SK-N-SH treated with all-trans-retinoic acid at 6 μM for 48 hours (cell line): ENCODE measurements around the gene WBP4.
A peak's percentile ranks its signal among the peaks of the same experiment; 100 is the strongest.

Source experiments
- ATAC-seq: fragments of 200-7000 bp; cut with Tn5 transposase; 3 replicates; pipeline ENCODE4 v1.9.1; 2020; ENCODE audit warnings: mild to moderate bottlenecking, moderate library complexity
- ARNTL ChIP-seq: fragments of 450-650 bp; formaldehyde crosslinking; IDR thresholded peaks from 2 replicates; pipeline ENCODE4 v1.5.0; 2020; ENCODE audit warnings: low read depth, mild to moderate bottlenecking, moderate library complexity, borderline replicate concordance
- BACH2 ChIP-seq: fragments of 250-450 bp; sonication (Bioruptor Pico); IDR thresholded peaks from 2 replicates; pipeline ENCODE4 v1.9.0; 2021; ENCODE audit warnings: mild to moderate bottlenecking, borderline replicate concordance
- CSDC2 ChIP-seq: fragments of 250-450 bp; sonication (Bioruptor Pico); IDR thresholded peaks from 2 replicates; pipeline ENCODE4 v1.5.0; 2020; ENCODE audit warnings: mild to moderate bottlenecking, moderate library complexity
- CSRNP3 ChIP-seq: fragments of 250-450 bp; sonication (Bioruptor Pico); IDR thresholded peaks from 2 replicates; pipeline ENCODE4 v1.5.1; 2021; ENCODE audit warnings: mild to moderate bottlenecking, moderate library complexity
- ESRRG ChIP-seq: fragments of 250-450 bp; sonication (Bioruptor Pico); IDR thresholded peaks from 2 replicates; pipeline ENCODE4 v1.6.1; 2021; ENCODE audit warnings: mild to moderate bottlenecking
- GLIS3 ChIP-seq: fragments of 250-450 bp; sonication (Bioruptor Pico); IDR thresholded peaks from 2 replicates; pipeline ENCODE4 v1.5.0; 2020; ENCODE audit warnings: mild to moderate bottlenecking, moderate library complexity
- ISL1 ChIP-seq: fragments of 250-450 bp; sonication (Bioruptor Pico); IDR thresholded peaks from 2 replicates; pipeline ENCODE4 v2.1.2; 2022; ENCODE audit warnings: mild to moderate bottlenecking, moderate library complexity
- OSR1 ChIP-seq: fragments of 250-450 bp; sonication (Bioruptor Pico); IDR thresholded peaks from 2 replicates; pipeline ENCODE4 v1.8.0; 2022; ENCODE audit warnings: moderate library complexity, mild to moderate bottlenecking, inconsistent platforms
- PPARA ChIP-seq: fragments of 250-450 bp; sonication (Bioruptor Pico); IDR thresholded peaks from 2 replicates; pipeline ENCODE4 v1.5.0; 2020; ENCODE audit warnings: mild to moderate bottlenecking, borderline replicate concordance
- RARB ChIP-seq: fragments of 250-450 bp; sonication (Bioruptor Pico); IDR thresholded peaks from 2 replicates; pipeline ENCODE4 v1.8.0; 2021; ENCODE audit warnings: mild to moderate bottlenecking, moderate library complexity
- SNAI2 ChIP-seq: fragments of 250-450 bp; sonication (Bioruptor Pico); IDR thresholded peaks from 2 replicates; pipeline ENCODE4 v1.5.0; 2020; ENCODE audit warnings: mild to moderate bottlenecking, moderate library complexity
- TCF4 ChIP-seq: fragments of 250-450 bp; sonication (Bioruptor Pico); IDR thresholded peaks from 2 replicates; pipeline ENCODE4 v1.8.0; 2021; ENCODE audit warnings: mild to moderate bottlenecking, moderate library complexity, borderline replicate concordance
- TSHZ2 ChIP-seq: fragments of 250-450 bp; sonication (Bioruptor Pico); IDR thresholded peaks from 2 replicates; pipeline ENCODE4 v1.5.0; 2020; ENCODE audit warnings: mild to moderate bottlenecking, moderate library complexity
- ZC3H10 ChIP-seq: fragments of 250-450 bp; sonication (Bioruptor Pico); IDR thresholded peaks from 2 replicates; pipeline ENCODE4 v1.5.1; 2021; ENCODE audit warnings: mild to moderate bottlenecking, moderate library complexity
- ZFP30 ChIP-seq: fragments of 450-650 bp; formaldehyde crosslinking; IDR thresholded peaks from 2 replicates; pipeline ENCODE4 v1.5.0; 2022; ENCODE audit warnings: mild to moderate bottlenecking, moderate library complexity
- ZNF565 ChIP-seq: fragments of 450-650 bp; formaldehyde crosslinking; conservative IDR thresholded peaks from 2 replicates; pipeline ENCODE4 v1.5.0; 2020; ENCODE audit warnings: low read depth, mild to moderate bottlenecking, moderate library complexity
- ZNF70 ChIP-seq: fragments of 450-650 bp; formaldehyde crosslinking; IDR thresholded peaks from 2 replicates; pipeline ENCODE4 v1.5.0; 2020; ENCODE audit warnings: mild to moderate bottlenecking, moderate library complexity
- TF ChIP-seq, protein P1 (sequence below): fragments of 250-450 bp; sonication (Bioruptor Pico); IDR thresholded peaks from 2 replicates; pipeline ENCODE4 v1.8.0; 2021; ENCODE audit warnings: low read depth, mild to moderate bottlenecking, moderate library complexity, borderline replicate concordance
- TF ChIP-seq, protein P2 (sequence below): fragments of 250-450 bp; sonication (Bioruptor Pico); IDR thresholded peaks from 2 replicates; pipeline ENCODE4 v1.8.0; 2020; ENCODE audit warnings: mild to moderate bottlenecking, moderate library complexity, borderline replicate concordance

Gene WBP4

DNA sequence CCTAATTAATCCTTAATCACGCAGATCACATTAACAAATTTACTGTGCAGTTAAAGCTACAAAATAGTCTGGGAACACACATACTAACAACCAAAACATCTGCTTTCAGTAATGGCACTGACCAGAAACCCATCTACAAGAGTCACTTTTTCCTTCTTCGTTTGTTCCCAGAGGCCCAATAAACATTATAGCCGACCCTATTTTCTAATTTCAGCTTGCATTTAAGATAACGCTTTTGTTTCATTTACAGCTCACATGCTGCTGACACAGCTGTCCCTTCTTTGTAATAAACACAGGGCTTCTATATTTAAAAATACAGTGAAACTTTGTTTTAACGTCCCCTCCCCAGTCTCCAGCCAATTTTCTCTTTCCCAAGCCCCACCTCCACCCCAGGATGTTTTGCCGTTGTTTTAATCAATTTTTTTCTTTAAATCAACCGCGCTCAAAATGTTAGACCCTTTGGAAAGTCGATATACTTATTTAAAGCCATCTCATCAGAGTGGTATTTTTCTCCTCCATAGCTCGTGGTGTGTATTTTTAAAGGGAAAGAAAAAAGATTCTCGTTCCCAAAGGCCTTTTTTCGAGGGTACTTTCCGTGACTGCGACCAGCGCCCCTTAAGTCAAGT, 1.7 kb upstream of the WBP4 start (continued):
- TF ChIP-seq, protein P1, sequence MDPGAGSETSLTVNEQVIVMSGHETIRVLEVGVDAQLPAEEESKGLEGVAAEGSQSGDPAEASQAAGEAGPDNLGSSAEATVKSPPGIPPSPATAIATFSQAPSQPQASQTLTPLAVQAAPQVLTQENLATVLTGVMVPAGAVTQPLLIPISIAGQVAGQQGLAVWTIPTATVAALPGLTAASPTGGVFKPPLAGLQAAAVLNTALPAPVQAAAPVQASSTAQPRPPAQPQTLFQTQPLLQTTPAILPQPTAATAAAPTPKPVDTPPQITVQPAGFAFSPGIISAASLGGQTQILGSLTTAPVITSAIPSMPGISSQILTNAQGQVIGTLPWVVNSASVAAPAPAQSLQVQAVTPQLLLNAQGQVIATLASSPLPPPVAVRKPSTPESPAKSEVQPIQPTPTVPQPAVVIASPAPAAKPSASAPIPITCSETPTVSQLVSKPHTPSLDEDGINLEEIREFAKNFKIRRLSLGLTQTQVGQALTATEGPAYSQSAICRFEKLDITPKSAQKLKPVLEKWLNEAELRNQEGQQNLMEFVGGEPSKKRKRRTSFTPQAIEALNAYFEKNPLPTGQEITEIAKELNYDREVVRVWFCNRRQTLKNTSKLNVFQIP: no peak
- TF ChIP-seq SNAI2: no peak
- no peak for TF ChIP-seq ARNTL (CRISPR knock-in tag)

DNA sequence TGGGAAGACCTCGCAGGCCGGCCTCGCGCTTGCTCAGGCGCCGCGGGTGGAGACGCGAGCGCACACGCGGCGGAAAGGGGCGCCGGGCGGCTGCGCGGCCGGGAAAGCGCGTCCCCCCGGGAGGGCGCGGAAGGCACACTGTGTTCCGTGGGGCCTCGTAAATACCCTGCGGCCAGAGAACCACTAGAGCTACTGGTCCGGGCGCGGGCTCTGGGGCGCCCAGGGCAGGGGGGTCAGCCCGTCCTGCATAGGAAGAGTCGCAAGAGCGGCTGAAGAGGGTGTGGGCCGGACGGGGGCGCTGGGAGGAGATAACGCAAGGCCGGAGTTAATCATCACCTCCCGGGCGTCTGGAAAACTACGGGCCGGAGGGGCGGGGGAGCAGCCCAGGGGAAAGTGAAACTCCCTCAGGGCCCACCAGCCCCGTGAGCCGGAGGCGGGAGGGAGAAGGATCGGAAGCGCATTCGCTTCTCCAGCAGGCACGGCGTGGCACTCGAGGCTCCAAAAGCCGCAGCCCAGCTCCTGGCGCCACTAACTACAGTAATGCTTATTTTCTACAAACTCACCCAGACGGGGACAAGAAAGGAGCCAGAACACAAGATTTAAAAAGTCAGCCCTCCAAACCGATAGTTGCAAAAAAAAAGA, 1.1 kb upstream of the WBP4 start:
- peak; percentile 67 for ATAC-seq
- no peak for TF ChIP-seq PPARA (CRISPR knock-in tag)
- TF ChIP-seq CSDC2 (CRISPR knock-in tag): no peak
- no peak for TF ChIP-seq GLIS3 (CRISPR knock-in tag)
- TF ChIP-seq SNAI2: no peak
- no peak for TF ChIP-seq BACH2 (CRISPR knock-in tag)
- TF ChIP-seq, protein P1: no peak
- no peak for TF ChIP-seq ZC3H10 (CRISPR knock-in tag)
- TF ChIP-seq ZNF70 (CRISPR knock-in tag): no peak
- TF ChIP-seq ZFP30: no peak
- no peak for TF ChIP-seq TCF4 (CRISPR knock-in tag)
- TF ChIP-seq RARB (CRISPR knock-in tag): no peak
- no peak for TF ChIP-seq OSR1 (CRISPR knock-in tag)
- no peak for TF ChIP-seq ESRRG
- no peak for TF ChIP-seq CSRNP3 (CRISPR knock-in tag)

DNA sequence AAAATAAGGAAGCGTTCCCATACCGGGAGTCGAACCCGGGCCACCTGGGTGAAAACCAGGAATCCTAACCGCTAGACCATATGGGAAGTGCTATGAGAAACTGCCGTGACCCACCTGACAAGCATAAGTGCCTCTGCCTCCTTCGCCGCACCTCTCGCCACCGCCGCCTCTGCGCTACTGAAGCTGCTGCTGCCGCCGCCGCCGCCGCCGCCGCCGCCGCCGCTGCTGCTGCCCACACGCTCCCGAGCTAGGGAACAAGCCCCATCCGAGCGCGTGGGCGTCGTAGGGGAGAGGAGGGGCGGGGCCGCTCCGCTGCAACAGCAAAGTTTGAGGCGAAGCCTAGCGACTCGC, 610 bp upstream of the WBP4 start:
- ATAC-seq: peak; percentile 57
- TF ChIP-seq, protein P1: no peak
- TF ChIP-seq, protein P2, sequence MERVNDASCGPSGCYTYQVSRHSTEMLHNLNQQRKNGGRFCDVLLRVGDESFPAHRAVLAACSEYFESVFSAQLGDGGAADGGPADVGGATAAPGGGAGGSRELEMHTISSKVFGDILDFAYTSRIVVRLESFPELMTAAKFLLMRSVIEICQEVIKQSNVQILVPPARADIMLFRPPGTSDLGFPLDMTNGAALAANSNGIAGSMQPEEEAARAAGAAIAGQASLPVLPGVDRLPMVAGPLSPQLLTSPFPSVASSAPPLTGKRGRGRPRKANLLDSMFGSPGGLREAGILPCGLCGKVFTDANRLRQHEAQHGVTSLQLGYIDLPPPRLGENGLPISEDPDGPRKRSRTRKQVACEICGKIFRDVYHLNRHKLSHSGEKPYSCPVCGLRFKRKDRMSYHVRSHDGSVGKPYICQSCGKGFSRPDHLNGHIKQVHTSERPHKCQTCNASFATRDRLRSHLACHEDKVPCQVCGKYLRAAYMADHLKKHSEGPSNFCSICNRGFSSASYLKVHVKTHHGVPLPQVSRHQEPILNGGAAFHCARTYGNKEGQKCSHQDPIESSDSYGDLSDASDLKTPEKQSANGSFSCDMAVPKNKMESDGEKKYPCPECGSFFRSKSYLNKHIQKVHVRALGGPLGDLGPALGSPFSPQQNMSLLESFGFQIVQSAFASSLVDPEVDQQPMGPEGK: no peak
- TF ChIP-seq PPARA (CRISPR knock-in tag): no peak
- TF ChIP-seq ISL1 (CRISPR knock-in tag): no peak

GRCh38 chr13:41061914-41062837, 867 bp downstream of the WBP4 start:
- TF ChIP-seq ZFP30 (no peak), TSHZ2 (CRISPR knock-in tag) (no peak), ZNF565 (no peak), BACH2 (CRISPR knock-in tag) (no peak), CSDC2 (CRISPR knock-in tag) (no peak), OSR1 (CRISPR knock-in tag) (no peak), SNAI2 (no peak)
- ATAC-seq: peak; percentile 55
